Activated CD4-positive, alpha-beta T cell treated with anti-CD3 and anti-CD28 coated beads, Interleukin-2, amount 10 ng/mL, durations not matched to agents 7 days and 5 days (primary cell): ENCODE results near the gene TSEN54. TPM values are rescaled to one million over a fixed set of nuclear protein-coding genes. Genes with fewer than 3 reads are reported as not detected.

Experiments
- CTCF ChIA-PET: fragments of 350-600 bp; sonication (Branson Sonifier 250); formaldehyde crosslinking; loops from one replicate; lab custom pipeline; 2021; ENCODE audit warnings: antibody characterized with exemption; lab: Charles Lee
- POLR2A ChIA-PET: fragments of 350-600 bp; sonication (Branson Sonifier 250); formaldehyde crosslinking; loops from one replicate; lab custom pipeline; 2021; ENCODE audit warnings: antibody characterized with exemption; lab: Charles Lee
- DNase-seq: peaks from one replicate; pipeline ENCODE4 v3.0.0-alpha.2; 2020
- H3K27ac Mint-ChIP-seq: one replicate; pipeline ENCODE4 v1.8.0; 2021; ENCODE audit warnings: mild to moderate bottlenecking, moderate library complexity, mixed read lengths
- H3K27me3 Mint-ChIP-seq: one replicate; pipeline ENCODE4 v1.8.0; 2021; ENCODE audit warnings: mixed read lengths
- H3K36me3 Mint-ChIP-seq: one replicate; pipeline ENCODE4 v1.8.0; 2021; ENCODE audit warnings: low read depth, mixed read lengths
- H3K4me1 Mint-ChIP-seq: one replicate; pipeline ENCODE4 v1.8.0; 2021; ENCODE audit warnings: mixed read lengths
- H3K4me3 Mint-ChIP-seq: one replicate; pipeline ENCODE4 v1.8.0; 2021; ENCODE audit warnings: mild to moderate bottlenecking, moderate library complexity, mixed read lengths
- H3K9me3 Mint-ChIP-seq: one replicate; pipeline ENCODE4 v1.8.0; 2021; ENCODE audit warnings: mixed read lengths
- total RNA-seq, 2 experiments: library from RNA; stranded (reverse); gene quantifications; one replicate each; pipeline ENCODE4 v1.2.3, GENCODE V29; 2021

The TSEN54 gene
- total RNA-seq, 2 experiments from 2014 or later: 48.8 to 59.2 TPM

DNA sequence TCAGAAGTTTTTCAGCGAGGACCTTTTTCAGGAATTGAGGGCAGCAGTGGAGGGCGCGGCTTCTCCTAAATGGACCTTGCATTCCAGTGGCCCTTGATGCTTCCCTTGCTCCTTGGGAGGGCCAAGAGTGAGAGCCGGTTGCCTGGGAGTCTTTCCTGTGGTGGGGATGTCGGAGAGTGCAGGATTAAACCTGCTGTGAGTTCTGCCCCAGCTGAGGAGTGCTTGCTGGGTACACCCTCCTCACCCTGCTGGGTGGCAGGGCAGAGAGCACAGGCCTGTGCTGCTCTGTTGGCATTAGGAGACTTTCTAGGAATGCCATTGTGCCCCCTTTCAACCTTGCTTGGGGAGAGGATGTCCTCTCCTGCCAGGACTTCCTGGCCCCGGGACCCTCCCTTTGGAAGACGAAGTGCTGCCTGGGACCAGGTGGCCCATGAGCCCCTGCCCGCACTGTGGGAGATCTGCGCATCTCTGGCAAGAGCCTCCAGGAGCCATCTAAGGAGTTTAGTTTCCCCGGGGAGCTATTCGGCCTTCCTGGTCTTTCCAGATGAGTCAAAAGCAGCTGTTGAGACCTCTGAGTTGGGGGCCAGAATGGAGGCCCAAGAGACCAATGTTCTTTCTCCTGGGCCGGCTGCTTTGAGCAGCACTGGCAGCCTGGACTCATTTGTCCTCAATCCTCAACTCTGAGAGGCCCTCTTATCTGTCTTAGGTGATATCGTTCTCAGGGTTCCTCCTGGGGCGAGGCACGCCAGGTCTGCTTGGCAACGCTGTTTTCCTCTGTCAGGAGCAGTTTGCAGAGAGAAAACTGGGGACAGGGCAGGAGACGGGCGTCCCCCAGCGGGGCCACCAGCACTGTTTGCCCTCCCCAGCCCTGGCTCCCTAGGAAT is 14.8 kb downstream of the TSEN54 start:
- Mint-ChIP-seq H3K36me3 (peaks cover 8% of the 10 kb centered on the region), H3K4me1 (peaks cover 38% of the 10 kb centered on the region), H3K27me3 (peaks cover 8% of the 10 kb centered on the region), H3K27ac (no peak overlapping the region), H3K9me3 (no peaks in the 10 kb centered on the region), H3K4me3 (no peak overlapping the region)
- POLR2A ChIA-PET: interaction anchor here (0.6 kb wide), 1 partner anchor 1549 kb away, joined by 10 read pairs; no protein-coding TSS in a partner anchor
- no peak for DNase-seq
- CTCF ChIA-PET: interaction anchor here (1.6 kb wide), 1 partner anchor 13 kb away, joined by 3 read pairs; no protein-coding TSS in a partner anchor

DNA sequence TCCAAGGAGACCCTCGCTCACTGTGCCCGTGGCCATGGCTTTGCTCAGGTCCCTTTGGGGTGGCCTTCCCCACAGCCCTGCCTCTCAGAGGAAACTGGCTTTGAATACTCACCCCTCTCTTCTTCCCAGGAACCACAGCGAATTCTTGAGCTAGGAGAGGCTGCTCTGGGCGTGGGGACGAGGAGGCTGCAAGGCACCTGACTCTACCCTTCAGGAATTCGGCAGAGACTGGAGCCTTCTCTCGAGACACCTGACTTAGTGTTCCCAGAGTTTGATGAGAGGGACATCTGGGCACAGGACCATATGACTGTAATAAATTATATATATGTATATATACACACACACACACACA is 15.4 kb downstream of the TSEN54 start:
- no peak overlapping the region for H3K27ac Mint-ChIP-seq
- no peaks in the 10 kb centered on the region for H3K9me3 Mint-ChIP-seq
- POLR2A ChIA-PET: interaction anchor here (0.6 kb wide), 1 partner anchor 40 kb away, joined by 4 read pairs; no protein-coding TSS in a partner anchor
- no peak overlapping the region for H3K4me3 Mint-ChIP-seq
- H3K27me3 Mint-ChIP-seq: peaks cover 3% of the 10 kb centered on the region
- H3K4me1 Mint-ChIP-seq: peaks cover 36% of the 10 kb centered on the region
- no peak for DNase-seq
- CTCF ChIA-PET: interaction anchor here (0.7 to 1.6 kb wide), 4 partner anchors 14 to 45 kb away, joined by 3 to 6 read pairs (median 4); partner anchors contain the start of gene TSEN54
- peaks cover 6% of the 10 kb centered on the region for H3K36me3 Mint-ChIP-seq

DNA sequence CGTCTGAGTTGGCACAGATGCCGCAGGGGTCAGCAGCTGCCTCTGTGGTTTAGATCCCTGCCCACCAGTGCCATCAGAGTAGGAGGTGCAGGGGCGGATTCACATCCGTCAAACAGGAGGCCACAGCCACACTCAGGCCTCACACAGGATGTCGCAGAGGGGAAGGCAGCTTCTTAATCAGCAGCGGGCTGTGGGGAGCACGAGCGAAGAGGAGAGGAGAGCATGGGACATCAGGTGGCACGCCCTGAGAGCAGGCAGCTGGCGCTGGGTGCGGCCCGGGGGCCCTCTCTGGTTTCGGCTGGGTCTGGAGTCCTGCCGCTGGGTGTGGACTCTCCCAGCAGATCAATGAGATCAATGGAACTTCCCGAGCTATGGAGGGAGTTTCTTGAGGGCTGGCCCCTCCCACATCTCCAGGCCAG is 18.8 kb downstream of the TSEN54 start:
- peaks cover 31% of the 10 kb centered on the region for H3K4me1 Mint-ChIP-seq
- ChIA-PET POLR2A (interaction anchor here (0.6 to 0.7 kb wide), 2 partner anchors 13 to 203 kb away, joined by 3 to 4 read pairs; no protein-coding TSS in a partner anchor), CTCF (interaction anchor here (0.6 to 1.8 kb wide), 10 partner anchors 9 to 533 kb away, joined by 3 to 4 read pairs (median 3); partner anchors contain the start of genes LLGL2 and MIF4GD)
- peak overlapping the region; percentile 35 for H3K4me3 Mint-ChIP-seq
- H3K9me3 Mint-ChIP-seq: no peaks in the 10 kb centered on the region
- H3K36me3 Mint-ChIP-seq: peaks cover 6% of the 10 kb centered on the region
- DNase-seq: peak; percentile 78
- H3K27ac Mint-ChIP-seq: peak overlapping the region; percentile 91
- H3K27me3 Mint-ChIP-seq: no peaks in the 10 kb centered on the region

DNA sequence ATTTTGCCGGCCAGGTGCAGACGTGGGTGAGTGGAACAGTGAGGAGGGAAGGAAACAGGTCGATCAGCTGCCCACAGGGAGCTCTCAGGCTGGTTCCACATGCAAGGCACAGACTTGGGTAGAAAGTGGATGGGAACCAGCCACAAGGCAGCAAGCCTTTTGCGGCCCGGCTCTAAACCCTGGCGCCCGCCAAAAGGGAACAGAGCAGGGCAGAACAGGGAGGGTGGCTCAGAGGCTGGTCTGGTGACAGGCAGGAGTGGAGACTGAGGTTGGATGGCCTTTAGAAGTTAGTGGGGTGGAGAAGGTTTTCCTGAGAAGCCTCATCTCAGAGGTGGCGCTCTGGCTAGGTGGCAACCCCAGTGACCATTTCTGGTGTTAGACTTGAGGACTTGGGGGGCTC is 19.5 kb downstream of the TSEN54 start:
- Mint-ChIP-seq H3K27ac (peak overlapping the region; percentile 91), H3K4me3 (no peak overlapping the region), H3K36me3 (peaks cover 6% of the 10 kb centered on the region), H3K4me1 (peaks cover 31% of the 10 kb centered on the region), H3K9me3 (no peaks in the 10 kb centered on the region), H3K27me3 (no peaks in the 10 kb centered on the region)
- ChIA-PET POLR2A (interaction anchor here (0.7 kb wide), 1 partner anchor 202 kb away, joined by 4 read pairs; no protein-coding TSS in a partner anchor), CTCF (interaction anchor here (1.3 to 1.8 kb wide), 6 partner anchors 8 to 265 kb away, joined by 3 to 4 read pairs (median 4); partner anchors contain the start of genes LLGL2 and MIF4GD)
- no peak for DNase-seq

DNA sequence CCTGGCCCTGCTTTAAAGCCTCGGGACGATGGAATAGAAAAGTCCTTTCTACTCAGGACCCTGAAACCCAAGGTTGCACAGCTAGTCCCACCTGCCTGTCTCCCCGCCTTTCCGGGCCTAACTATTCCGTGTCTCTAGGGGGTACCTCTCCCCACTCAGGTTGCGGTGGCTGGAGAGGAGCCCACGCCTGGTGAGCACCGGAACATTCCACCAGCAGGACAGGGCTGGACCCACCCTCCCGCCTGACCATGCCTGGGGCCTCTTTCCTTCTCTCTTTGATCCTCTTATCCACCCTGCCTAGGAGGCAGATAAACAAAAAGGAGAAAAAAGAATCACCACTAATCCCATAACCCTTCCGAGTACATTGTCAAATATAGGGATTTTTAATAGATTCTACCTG is 20.0 kb downstream of the TSEN54 start:
- H3K4me3 Mint-ChIP-seq: no peak overlapping the region
- peak overlapping the region; percentile 69 for H3K27ac Mint-ChIP-seq
- no peaks in the 10 kb centered on the region for H3K9me3 Mint-ChIP-seq
- H3K27me3 Mint-ChIP-seq: no peaks in the 10 kb centered on the region
- DNase-seq: no peak
- CTCF ChIA-PET: interaction anchor here (1.4 to 1.8 kb wide), 3 partner anchors 14 to 32 kb away, joined by 3 to 4 read pairs (median 3); no protein-coding TSS in a partner anchor
- H3K4me1 Mint-ChIP-seq: peaks cover 31% of the 10 kb centered on the region
- H3K36me3 Mint-ChIP-seq: peaks cover 6% of the 10 kb centered on the region
- POLR2A ChIA-PET: interaction anchor here (0.6 kb wide), 1 partner anchor 271 kb away, joined by 6 read pairs; no protein-coding TSS in a partner anchor

DNA sequence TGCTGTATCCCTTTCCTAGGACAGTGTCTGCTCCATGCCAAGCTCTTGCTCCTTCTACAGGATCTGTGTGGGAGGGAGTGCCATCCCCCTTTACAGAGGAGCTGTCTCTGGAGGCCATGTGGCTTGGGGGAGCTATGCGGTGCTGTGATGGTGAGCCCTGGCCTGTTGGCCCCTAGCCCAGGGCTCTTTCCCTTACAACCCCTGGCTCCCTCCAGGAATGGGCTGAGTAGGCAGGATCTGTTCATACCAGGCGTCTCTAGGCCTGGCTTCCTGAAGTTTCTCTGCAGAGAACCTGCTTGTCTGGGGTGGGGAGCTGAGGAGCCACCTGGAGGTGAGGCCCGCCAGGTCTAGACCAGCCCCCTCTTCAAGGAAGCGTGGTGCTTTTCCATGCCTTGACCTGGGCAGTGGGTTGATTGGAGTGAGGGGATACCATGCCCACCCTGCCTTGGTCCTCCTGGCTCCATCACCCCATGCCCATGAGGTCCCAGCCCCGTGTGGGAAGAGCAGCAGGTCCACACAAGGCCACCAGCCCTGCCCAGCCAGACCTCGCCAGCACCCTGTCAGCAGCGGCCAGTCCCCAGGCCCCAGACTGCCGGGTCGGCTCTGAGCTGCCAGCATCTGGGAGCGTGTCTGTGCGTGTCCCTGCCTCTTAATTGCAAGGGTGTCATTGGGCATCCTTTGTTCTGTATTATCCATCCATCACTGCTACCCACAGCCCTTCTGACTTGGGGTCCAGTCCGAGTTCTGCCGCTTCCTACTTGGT is 23.8 kb downstream of the TSEN54 start:
- Mint-ChIP-seq H3K4me1 (peaks cover 13% of the 10 kb centered on the region), H3K36me3 (no peaks in the 10 kb centered on the region), H3K9me3 (no peaks in the 10 kb centered on the region), H3K4me3 (no peak overlapping the region), H3K27me3 (no peaks in the 10 kb centered on the region), H3K27ac (no peak overlapping the region)
- POLR2A ChIA-PET: no interaction called here
- CTCF ChIA-PET: interaction anchor here (0.6 to 1.1 kb wide), 2 partner anchors 24 to 43 kb away, joined by 3 read pairs; no protein-coding TSS in a partner anchor
- no peak for DNase-seq

DNA sequence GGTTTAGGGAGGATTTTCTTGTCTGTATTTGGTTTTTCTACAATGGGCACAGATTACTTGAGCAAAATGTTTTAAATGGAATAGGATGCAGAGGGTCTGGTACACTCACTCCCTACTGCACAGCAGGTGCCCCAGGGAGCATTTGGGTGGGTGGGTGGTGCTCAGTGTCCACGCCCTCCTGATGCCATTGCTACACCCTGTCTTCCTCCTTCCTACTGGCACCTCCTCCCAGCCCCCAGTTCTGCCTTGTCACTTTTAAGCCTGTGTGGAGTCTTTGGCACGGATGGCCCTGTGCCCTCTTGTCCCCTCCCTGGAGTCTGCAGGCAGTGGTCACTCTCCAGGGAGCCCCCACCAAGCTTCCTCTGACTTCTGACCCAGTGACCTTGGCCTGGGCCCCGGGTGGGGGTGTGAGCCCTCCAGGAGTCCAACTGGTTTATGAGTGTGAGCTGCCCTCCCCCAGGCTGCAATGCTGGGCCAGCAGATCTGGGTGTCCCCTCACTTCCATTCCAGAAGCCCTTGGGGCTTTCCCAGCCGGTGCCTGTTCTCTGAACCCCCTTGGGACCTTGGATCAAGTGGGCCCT is 24.7 kb downstream of the TSEN54 start:
- no peak overlapping the region for H3K27ac Mint-ChIP-seq
- peaks cover 4% of the 10 kb centered on the region for H3K4me1 Mint-ChIP-seq
- no peak for DNase-seq
- H3K27me3 Mint-ChIP-seq: no peaks in the 10 kb centered on the region
- POLR2A ChIA-PET: no interaction called here
- CTCF ChIA-PET: interaction anchor here (1.1 kb wide), 1 partner anchor 24 kb away, joined by 3 read pairs; no protein-coding TSS in a partner anchor
- no peak overlapping the region for H3K4me3 Mint-ChIP-seq
- no peaks in the 10 kb centered on the region for H3K36me3 Mint-ChIP-seq
- H3K9me3 Mint-ChIP-seq: no peaks in the 10 kb centered on the region

DNA sequence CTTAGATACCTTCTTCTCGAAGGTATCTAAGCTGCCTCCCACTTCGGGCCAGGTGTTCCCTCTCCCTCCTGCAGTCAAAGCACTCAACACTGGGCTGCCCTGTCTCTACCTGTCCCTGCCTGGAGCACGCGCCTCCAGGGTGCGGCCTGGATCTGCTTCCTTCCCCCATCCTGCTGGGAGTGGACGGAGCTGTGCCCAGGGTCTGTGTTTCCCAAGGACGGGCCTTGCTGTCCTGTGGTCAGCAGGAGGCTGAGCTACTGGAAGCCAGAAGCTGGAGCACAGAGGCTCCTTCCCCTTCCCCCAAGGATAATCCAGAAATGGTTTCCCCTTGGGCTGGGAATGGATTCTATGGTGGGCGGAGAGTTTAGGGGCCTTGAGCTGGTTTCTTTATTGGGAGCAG is 25.9 kb downstream of the TSEN54 start:
- Mint-ChIP-seq H3K27ac (peak overlapping the region; percentile 57), H3K9me3 (no peaks in the 10 kb centered on the region), H3K4me3 (no peak overlapping the region), H3K4me1 (no peaks in the 10 kb centered on the region), H3K36me3 (no peaks in the 10 kb centered on the region), H3K27me3 (no peaks in the 10 kb centered on the region)
- ChIA-PET CTCF (interaction anchor here (1.1 to 1.6 kb wide), 4 partner anchors 11 to 63 kb away, joined by 3 to 4 read pairs (median 3); partner anchors contain the start of gene MYO15B), POLR2A (no interaction called here)
- DNase-seq: no peak

DNA sequence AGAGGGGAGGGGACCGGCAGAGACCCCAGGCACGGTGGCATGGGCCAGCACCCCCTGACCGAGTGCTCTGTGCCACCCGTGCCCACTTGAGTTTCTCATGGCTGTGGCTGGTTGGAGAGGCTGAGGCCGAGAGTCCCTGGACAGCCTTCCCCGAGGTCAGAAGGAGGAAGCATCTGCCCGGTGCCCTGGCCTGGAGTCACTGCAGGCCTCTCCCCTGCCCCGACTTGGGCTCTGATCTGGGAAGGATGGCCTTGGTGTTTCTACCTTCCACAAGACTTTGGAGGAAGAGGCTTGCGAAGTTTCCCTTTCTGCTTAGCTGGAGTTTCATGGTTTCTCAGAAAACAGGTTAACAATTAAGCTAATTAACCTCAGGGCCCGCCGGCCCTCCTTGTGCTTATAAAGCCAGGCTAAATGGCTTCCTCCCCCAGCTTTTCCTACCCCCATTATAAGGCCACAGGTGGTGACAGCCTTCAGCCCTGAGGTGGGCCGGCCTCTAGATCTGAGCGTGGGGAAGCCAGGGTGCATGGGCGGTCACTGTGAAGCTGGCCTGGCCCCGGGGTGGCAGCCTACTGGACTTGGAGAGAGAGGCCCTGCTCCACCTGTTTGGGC is 26.5 kb downstream of the TSEN54 start:
- ChIA-PET CTCF (interaction anchor here (1.1 to 1.6 kb wide), 4 partner anchors 10 to 63 kb away, joined by 3 to 4 read pairs (median 3); partner anchors contain the start of gene MYO15B), POLR2A (no interaction called here)
- Mint-ChIP-seq H3K36me3 (no peaks in the 10 kb centered on the region), H3K27ac (peak overlapping the region; percentile 19), H3K9me3 (no peaks in the 10 kb centered on the region), H3K4me3 (no peak overlapping the region), H3K27me3 (no peaks in the 10 kb centered on the region), H3K4me1 (no peaks in the 10 kb centered on the region)
- no peak for DNase-seq

DNA sequence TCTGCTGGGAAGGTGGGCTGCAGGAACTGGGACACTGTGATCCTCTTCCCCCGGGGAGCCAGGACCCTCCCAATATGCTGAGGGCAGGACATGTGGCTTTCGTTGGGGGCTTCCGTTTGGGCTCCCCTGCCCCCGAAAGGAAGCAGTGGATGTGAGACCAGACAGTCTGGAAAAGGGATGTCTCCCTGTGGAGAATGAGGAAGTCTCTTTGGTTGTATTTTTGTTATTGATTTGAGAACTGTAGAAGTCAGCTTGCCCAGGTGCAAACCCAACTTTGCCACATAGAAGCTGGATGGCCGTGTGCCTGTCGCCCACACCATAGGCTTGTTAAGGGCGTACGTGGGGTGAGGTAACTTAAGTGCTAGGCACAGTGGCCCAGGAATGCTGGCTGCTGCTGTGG is 27.9 kb downstream of the TSEN54 start:
- Mint-ChIP-seq H3K36me3 (no peaks in the 10 kb centered on the region), H3K9me3 (no peaks in the 10 kb centered on the region), H3K27me3 (no peaks in the 10 kb centered on the region), H3K27ac (no peak overlapping the region), H3K4me1 (peaks cover 2% of the 10 kb centered on the region), H3K4me3 (no peak overlapping the region)
- DNase-seq: no peak
- ChIA-PET CTCF (interaction anchor here (0.7 to 1.1 kb wide), 3 partner anchors 9 to 28 kb away, joined by 3 read pairs; partner anchors contain the start of gene TSEN54), POLR2A (no interaction called here)

DNA sequence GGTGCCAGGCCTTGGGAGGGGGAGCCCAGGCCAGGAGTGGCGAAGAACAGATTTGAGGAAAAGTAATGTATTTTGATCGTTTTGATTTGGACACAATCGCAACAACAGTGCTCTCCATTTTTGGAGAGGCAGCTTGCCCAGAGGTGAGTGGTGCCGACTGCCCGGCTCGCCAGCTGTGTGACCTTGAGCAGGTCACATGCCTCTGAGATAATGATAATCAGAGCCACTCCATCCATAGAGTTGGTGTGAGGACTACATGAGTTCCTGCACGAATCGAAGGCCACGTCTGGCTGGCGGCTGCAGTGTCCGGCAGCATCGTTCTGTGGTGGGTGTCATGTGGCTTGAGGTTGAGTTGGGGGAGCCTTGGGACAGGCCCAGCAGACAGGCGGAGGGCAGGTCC is 29.9 kb downstream of the TSEN54 start:
- Mint-ChIP-seq H3K9me3 (no peaks in the 10 kb centered on the region), H3K27me3 (no peaks in the 10 kb centered on the region), H3K36me3 (no peaks in the 10 kb centered on the region), H3K4me1 (peaks cover 2% of the 10 kb centered on the region), H3K27ac (no peak overlapping the region), H3K4me3 (no peak overlapping the region)
- DNase-seq: no peak
- ChIA-PET POLR2A (no interaction called here), CTCF (no interaction called here)
